ENCODE data around the gene PRCP.

DNA sequence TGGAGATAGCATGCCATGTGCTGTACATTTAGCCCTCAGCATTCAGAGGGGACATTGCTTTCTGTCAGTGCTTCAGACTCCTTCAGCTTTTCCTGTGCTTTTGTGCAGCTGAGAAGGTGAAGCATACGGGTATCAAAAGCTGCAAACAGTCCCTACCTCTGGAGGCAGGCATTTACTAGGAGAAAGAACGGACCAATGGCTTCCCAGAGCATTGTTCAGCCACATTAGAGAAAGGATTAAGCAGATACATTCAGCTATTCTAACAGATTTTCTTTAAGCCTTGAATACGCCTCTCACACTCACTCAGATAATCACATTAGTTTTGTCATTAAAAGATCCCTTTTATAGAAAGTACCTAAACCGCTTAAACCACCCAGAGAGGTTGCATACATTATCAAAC, 85.9 kb downstream of the PRCP start:
- no peak for TF ChIP-seq CTCF (conservative IDR thresholded peaks at IDR 0.05)
- TF ChIP-seq ZFX (IDR thresholded peaks at IDR 0.05) = no peak
